PFSK-1 (cell line): ENCODE data around the gene COL21A1.

Experiments used
- FOXP2 ChIP-seq: optimal IDR thresholded peaks from 2 replicates; pipeline ENCODE3; 2011; ENCODE audit warnings: borderline replicate concordance, control low read depth, inconsistent platforms; ENCODE audit not compliant: insufficient read depth; ENCODE audit errors: extremely low read length, extremely low read depth
- POLR2AphosphoS5 ChIP-seq: IDR thresholded peaks from 2 replicates; pipeline ENCODE4 v1.6.1; 2012; ENCODE audit warnings: low read depth, mild to moderate bottlenecking, control low read depth, low read length, moderate library complexity
- SIN3A ChIP-seq: IDR thresholded peaks from 2 replicates; pipeline ENCODE4 v1.6.1; 2012; ENCODE audit warnings: mild to moderate bottlenecking, low read length, moderate library complexity, borderline replicate concordance; ENCODE audit not compliant: insufficient read depth
- TAF1 ChIP-seq: IDR thresholded peaks from 2 replicates; pipeline ENCODE4 v1.6.1; 2012; ENCODE audit warnings: low read length, control low read depth, borderline replicate concordance; ENCODE audit not compliant: insufficient read depth
- TF ChIP-seq, protein P1 (sequence below), 2 experiments: IDR thresholded peaks; 2 replicates each; pipeline versions ENCODE4 v1.6.1 to v1.8.0; 2011 to 2012; ENCODE audit warnings: low read depth in 2 of 2, low read length in 2 of 2, control low read depth in 1 of 2, inconsistent platforms in 1 of 2, mild to moderate bottlenecking in 1 of 2, moderate library complexity in 1 of 2; ENCODE audit not compliant: insufficient read depth in 1 of 2

Gene COL21A1

DNA sequence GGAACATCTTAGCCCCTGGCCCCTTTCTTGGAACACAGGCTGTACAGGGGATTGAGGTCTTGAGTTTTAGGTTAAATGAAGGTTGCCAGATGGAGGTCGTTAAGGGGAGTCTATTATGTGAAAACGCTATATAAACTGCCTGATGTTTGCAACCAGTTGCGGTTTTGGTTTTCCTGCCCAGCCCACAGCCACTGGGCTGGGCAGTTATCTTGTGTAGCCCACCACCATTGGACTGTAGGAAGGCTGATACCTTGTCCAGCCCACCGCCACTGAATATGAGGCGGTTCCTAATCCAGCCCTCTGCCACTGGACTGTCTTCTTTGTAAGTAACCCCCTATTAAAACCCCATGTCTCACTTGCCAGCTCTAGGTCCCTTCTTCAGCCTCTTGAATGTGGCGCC lies 42.3 kb upstream of the COL21A1 start:
- TF ChIP-seq TAF1 (no peak), FOXP2 (no peak), SIN3A (no peak), POLR2AphosphoS5 (no peak)
- TF ChIP-seq, protein P1, sequence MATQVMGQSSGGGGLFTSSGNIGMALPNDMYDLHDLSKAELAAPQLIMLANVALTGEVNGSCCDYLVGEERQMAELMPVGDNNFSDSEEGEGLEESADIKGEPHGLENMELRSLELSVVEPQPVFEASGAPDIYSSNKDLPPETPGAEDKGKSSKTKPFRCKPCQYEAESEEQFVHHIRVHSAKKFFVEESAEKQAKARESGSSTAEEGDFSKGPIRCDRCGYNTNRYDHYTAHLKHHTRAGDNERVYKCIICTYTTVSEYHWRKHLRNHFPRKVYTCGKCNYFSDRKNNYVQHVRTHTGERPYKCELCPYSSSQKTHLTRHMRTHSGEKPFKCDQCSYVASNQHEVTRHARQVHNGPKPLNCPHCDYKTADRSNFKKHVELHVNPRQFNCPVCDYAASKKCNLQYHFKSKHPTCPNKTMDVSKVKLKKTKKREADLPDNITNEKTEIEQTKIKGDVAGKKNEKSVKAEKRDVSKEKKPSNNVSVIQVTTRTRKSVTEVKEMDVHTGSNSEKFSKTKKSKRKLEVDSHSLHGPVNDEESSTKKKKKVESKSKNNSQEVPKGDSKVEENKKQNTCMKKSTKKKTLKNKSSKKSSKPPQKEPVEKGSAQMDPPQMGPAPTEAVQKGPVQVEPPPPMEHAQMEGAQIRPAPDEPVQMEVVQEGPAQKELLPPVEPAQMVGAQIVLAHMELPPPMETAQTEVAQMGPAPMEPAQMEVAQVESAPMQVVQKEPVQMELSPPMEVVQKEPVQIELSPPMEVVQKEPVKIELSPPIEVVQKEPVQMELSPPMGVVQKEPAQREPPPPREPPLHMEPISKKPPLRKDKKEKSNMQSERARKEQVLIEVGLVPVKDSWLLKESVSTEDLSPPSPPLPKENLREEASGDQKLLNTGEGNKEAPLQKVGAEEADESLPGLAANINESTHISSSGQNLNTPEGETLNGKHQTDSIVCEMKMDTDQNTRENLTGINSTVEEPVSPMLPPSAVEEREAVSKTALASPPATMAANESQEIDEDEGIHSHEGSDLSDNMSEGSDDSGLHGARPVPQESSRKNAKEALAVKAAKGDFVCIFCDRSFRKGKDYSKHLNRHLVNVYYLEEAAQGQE (IDR thresholded peaks at IDR 0.05; ENCODE audit: insufficient read depth in 1 of 2, low read depth in 2 of 2, low read length in 2 of 2) = no peak

DNA sequence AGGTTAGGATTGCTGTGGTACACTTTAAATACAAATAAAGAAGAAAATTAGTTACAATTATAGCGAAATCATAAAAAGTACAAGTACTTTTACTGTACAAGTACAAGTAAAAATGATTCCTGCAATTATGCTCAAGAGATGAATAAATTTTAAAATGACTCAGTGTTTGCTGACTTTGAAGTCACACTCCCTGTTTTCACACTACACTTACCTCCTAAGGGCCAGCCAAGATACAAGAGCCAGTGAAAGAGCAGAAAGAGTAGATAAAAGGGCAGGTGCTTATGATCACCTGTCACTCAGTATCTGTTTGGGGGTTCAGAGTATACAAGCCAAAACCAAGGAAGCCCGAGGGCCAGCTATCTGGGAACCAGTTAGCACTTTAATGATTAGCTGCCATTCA lies 41.0 kb upstream of the COL21A1 start:
- TF ChIP-seq FOXP2 (no peak), POLR2AphosphoS5 (no peak), TAF1 (no peak), SIN3A (no peak)
- TF ChIP-seq, protein P1 (IDR thresholded peaks at IDR 0.05; ENCODE audit: insufficient read depth in 1 of 2, low read depth in 2 of 2, low read length in 2 of 2) = no peak

DNA sequence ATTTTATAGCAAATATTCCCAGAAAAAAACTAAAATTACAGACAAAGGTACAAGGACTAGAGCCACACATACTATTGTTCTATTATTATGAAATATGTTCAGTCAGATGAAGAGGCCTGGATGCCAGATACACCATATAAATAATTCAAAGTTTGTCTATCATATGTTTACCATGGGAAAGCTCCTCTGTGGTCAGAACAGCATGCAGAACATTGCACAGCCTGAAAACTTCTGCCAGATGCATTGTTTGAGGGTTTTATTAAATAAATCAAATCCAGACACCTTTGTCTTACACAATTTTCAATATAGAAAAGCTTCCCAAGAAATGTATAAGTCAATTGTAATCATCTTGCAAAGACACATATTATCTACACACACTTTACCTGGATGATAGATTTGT lies 35.0 kb upstream of the COL21A1 start:
- TF ChIP-seq TAF1 (no peak), POLR2AphosphoS5 (no peak), SIN3A (no peak)
- TF ChIP-seq, protein P1 (IDR thresholded peaks at IDR 0.05; ENCODE audit: insufficient read depth in 1 of 2, low read depth in 2 of 2, low read length in 2 of 2) = no peak

DNA sequence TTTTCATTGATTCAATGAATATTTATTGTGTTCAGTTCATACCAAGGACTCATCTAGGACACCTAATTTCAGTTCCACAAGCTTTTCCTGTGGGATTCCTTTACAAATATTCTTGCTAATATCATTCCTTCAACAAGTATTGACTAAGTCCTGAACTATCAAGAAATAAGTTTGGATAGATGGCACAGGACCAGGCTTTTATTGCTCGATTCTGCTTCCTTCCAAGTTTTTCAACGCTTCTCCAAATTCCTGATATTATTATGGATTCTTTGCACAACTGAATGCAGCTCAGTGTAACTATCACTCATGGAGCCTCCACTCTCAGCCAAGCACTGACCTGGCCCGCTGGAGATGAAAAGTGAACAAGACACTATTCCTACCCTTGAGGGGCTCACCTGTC lies 32.7 kb upstream of the COL21A1 start:
- TF ChIP-seq TAF1 (no peak), SIN3A (no peak), POLR2AphosphoS5 (no peak), FOXP2 (no peak)
- TF ChIP-seq, protein P1 (IDR thresholded peaks at IDR 0.05; ENCODE audit: insufficient read depth in 1 of 2, low read depth in 2 of 2, low read length in 2 of 2) = no peak

DNA sequence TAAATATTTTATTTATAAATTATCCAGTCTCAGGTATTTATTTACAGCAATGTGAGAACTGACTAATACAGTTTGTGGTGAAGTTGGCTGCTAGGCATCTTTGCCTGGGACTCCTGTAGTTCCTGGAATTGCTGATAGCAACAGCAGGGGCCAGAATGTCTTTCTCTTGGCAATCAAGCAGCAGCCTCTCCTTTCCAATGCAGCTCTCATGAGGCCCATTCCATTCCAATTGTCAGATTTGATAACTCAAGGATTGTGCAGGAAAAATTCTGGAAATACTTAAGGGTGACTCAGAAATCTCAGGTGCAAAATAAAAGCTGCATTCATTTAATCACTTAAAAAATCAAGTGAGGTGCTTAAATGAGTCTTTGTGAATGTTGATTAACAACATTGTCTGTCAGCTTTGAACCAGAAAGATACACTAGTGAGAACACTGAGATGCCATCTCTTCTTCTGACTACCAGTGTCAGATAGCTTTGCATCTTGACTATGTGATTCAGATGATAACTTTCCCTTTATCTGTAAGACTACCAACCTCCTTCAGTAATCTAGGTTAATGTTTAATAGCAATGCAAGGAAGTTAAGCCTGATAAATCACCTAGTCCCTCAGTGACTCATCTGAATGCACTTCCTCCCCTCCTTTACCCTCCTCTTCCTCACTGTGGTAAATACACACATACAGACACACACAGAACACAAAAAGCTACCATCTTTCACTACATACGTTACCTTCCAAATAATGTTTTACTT lies 32.1 kb upstream of the COL21A1 start:
- TF ChIP-seq, protein P1 (IDR thresholded peaks at IDR 0.05; ENCODE audit: insufficient read depth in 1 of 2, low read depth in 2 of 2, low read length in 2 of 2) = no peak
- no peak for TF ChIP-seq FOXP2
- TF ChIP-seq TAF1 = no peak
- TF ChIP-seq SIN3A = no peak
- no peak for TF ChIP-seq POLR2AphosphoS5
